Measurements from ENCODE around the gene SEMG1. TPM values are rescaled to one million over a fixed set of nuclear protein-coding genes. Genes with fewer than 3 reads are reported as not detected.

Gene SEMG1, protein sequence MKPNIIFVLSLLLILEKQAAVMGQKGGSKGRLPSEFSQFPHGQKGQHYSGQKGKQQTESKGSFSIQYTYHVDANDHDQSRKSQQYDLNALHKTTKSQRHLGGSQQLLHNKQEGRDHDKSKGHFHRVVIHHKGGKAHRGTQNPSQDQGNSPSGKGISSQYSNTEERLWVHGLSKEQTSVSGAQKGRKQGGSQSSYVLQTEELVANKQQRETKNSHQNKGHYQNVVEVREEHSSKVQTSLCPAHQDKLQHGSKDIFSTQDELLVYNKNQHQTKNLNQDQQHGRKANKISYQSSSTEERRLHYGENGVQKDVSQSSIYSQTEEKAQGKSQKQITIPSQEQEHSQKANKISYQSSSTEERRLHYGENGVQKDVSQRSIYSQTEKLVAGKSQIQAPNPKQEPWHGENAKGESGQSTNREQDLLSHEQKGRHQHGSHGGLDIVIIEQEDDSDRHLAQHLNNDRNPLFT
- not detected in 2 replicates for total RNA-seq

DNA sequence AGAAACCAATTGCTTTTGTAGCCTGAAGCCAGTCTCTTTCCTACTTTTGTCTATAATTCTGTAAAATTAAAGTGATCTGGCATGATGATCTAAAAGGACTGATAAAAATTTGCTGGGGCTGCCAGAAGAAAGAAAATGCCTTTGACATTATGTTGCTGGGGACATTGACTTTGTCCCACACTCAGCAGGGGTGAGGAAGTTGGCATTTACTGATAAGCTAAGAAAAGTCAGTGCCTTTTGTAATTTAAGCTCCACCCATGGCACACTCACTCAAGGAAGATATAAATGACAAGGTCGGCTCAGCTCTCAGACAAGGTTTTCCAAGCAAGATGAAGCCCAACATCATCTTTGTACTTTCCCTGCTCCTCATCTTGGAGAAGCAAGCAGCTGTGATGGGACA lies at the start of gene SEMG1:
SEMG1 (plus strand) TSS at position 309 of the 400 bp plus-strand sequence; CDS start at position 330, 21 bp downstream.

DNA sequence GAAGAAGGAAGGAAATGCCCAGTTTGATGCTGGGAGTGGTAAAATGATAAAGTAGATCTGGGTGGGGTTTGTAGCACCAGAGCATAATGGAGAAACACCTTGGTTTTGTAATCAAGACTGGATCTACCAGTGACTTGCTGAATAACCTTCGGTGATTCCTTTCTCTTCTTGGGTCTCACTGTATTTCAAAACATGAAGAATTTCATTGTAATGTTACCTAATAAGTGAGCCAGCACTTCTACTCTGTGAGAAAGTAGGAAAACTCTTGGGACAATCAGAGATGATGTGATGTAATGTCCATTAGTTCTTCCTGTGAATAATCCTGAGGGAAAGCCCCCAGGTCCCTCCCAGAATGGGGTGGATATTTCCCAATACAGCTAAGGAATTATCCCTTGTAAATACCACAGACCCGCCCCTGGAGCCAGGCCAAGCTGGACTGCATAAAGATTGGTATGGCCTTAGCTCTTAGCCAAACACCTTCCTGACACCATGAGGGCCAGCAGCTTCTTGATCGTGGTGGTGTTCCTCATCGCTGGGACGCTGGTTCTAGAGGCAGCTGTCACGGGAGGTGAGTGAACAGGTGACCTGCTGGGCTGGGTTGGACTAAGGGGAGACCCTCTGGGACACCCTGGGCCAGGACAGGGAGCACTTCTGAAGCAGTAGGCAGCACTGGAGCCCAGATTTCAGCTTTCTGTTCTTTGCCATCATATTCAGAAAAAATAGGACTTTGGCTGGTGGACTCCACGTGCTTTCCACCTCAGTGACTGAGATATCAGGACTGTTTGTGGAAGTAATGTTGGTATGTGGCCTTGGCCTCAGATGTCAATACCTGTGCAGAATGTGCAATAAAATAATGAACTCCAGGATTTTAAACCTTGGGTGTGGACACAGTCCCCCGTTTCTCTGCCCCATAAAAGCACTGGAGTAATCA lies 32.1 kb upstream of the SEMG1 start, which contains the start of gene PI3:
PI3 (plus strand) TSS at position 469 of the 931 bp plus-strand sequence; CDS start at position 490, 21 bp downstream.

DNA sequence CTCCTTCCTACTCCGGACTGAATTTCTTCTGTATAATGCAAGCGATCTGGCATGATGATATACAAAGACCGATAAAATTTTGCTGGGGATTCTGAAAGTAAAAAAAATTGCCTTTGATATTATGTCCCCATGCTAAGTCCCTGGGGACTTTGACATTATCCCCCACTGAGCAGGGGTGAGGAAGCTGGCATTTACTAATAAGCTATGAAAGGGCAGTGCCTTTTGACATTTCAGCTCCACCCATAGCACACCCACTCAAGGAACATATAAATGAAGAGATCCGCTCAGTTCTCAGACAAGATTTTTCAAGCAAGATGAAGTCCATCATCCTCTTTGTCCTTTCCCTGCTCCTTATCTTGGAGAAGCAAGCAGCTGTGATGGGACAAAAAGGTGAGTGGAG lies 14.2 kb downstream of the SEMG1 start, which contains the start of gene SEMG2:
SEMG2 (plus strand) TSS at position 298 of the 400 bp plus-strand sequence; CDS start at position 315, 17 bp downstream.

DNA sequence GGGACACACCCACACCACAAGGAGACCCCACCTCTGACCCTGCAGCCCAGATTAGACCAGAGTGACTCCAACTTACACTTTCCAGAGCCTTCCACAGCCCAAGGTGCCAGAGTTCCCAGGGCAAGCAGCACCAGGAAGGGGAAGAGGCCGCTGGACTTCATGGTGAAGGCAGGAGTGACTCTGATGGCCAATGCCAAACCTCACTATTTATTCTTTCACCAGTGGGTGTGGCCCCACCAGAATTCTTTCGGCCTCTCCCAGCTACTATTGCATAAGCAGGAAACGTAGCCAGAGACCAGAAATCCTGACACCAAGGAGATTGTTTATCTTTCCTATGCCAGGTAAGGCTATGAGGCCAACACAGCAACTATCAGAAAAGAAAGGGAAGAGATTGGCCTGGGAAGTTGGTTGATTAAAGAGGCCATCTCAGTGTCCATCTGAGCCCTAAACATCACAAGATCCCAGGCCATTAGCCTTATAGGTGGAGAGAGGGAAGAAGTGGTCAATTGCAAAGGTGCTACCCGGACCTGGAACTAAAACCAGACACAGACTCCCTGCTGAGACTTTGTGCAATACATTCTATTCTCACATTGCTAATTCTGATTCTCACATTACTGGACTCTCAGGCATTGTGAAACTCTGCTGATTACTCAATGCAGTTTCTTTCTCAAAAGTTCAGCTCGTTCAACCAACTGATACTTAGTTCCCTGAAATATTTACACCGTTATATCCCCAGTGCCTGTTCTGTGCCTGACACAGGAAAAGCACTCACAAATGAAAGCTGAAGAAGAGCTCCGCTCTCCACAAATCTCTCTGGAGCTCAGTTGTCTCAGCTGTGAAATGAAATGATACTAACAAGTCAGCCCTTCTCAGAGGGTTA lies 47.8 kb downstream of the SEMG1 start, which contains the start of gene SLPI:
SLPI (minus strand) TSS at position 182 of the 880 bp plus-strand sequence; CDS start at position 161, 21 bp downstream.

Other genes with a start within 250 kb of the SEMG1 start
- gene TOMM34, start 246.6 kb upstream of the SEMG1 start, total RNA-seq: 44.0 and 97.0 TPM in 2 replicates
- 8.2 and 12.9 TPM in 2 replicates for gene STK4, start 240.5 kb upstream of the SEMG1 start, total RNA-seq
- 3.0 and 6.2 TPM in 2 replicates for gene KCNS1, start 105.9 kb upstream of the SEMG1 start, total RNA-seq
- not detected in 2 replicates for gene WFDC5, start 91.9 kb upstream of the SEMG1 start, total RNA-seq
- gene WFDC12, start 82.6 kb upstream of the SEMG1 start, total RNA-seq: not detected in 2 replicates
- gene PI3, start 32.1 kb upstream of the SEMG1 start, total RNA-seq: not detected in 2 replicates
- gene SEMG2, start 14.3 kb downstream of the SEMG1 start, total RNA-seq: not detected in 2 replicates
- 0.49 and 4.7 TPM in 2 replicates for gene SLPI, start 47.5 kb downstream of the SEMG1 start, total RNA-seq
- gene RBPJL, start 99.8 kb downstream of the SEMG1 start, total RNA-seq: not detected in 2 replicates
- gene MATN4, start 101.3 kb downstream of the SEMG1 start, total RNA-seq: not detected in 2 replicates
- gene SDC4, start 141.4 kb downstream of the SEMG1 start, total RNA-seq: 92.6 and 201 TPM in 2 replicates
- 53.3 and 63.6 TPM in 2 replicates for gene SYS1, start 156.1 kb downstream of the SEMG1 start, total RNA-seq
- gene TP53TG5, start 171.3 kb downstream of the SEMG1 start, total RNA-seq: not detected in 2 replicates
- gene DBNDD2, start 201.3 kb downstream of the SEMG1 start, total RNA-seq: 36.2 and 36.6 TPM in 2 replicates
- 81.5 and 125 TPM in 2 replicates for gene PIGT, start 209.1 kb downstream of the SEMG1 start, total RNA-seq